GM18951 (cell line): ENCODE results near the gene NR2F1-AS1.

Source experiments
- POLR2A ChIP-seq: IDR thresholded peaks from 4 replicates; pipeline ENCODE4 v1.6.1; 2011; ENCODE audit warnings: mild to moderate bottlenecking; ENCODE audit not compliant: insufficient read length, insufficient read depth; ENCODE audit errors: extremely low read depth
- in situ Hi-C: fragments of 300-500 bp; cut with MboI; formaldehyde crosslinking; loops from one replicate; pipeline ENCODE4 v1.12.0; 2022; ENCODE audit warnings: low sequenced_read_pairs, mixed read lengths, inconsistent platforms; ENCODE audit not compliant: unreplicated experiment

NR2F1-AS1 gene

GRCh38 chr5:93607367-93608258 is 26.6 kb upstream of the NR2F1-AS1 start:
- in situ Hi-C loops: no loop called here
- no peak for TF ChIP-seq POLR2A

- no peak for TF ChIP-seq POLR2A
- in situ Hi-C loops: no loop called here
These were observed 25.3 kb upstream of the NR2F1-AS1 start for GRCh38 chr5:93606382-93606752.

GRCh38 chr5:93604644-93605515 is 23.9 kb upstream of the NR2F1-AS1 start:
- in situ Hi-C loops: no loop called here
- no peak for TF ChIP-seq POLR2A

- in situ Hi-C loops: no loop called here
These were observed 23.0 kb upstream of the NR2F1-AS1 start for GRCh38 chr5:93603793-93604643.

GRCh38 chr5:93603078-93603792 is 22.2 kb upstream of the NR2F1-AS1 start:
- in situ Hi-C loops: no loop called here
- no peak for TF ChIP-seq POLR2A

More at GRCh38 chr5:93603793-93604643, 23.0 kb upstream of the NR2F1-AS1 start:
- TF ChIP-seq POLR2A: no peak

GRCh38 chr5:93602241-93603077 is 21.4 kb upstream of the NR2F1-AS1 start:
- in situ Hi-C loops: no loop called here
- TF ChIP-seq POLR2A: no peak

- in situ Hi-C loops: no loop called here
- no peak for TF ChIP-seq POLR2A
These were observed 20.8 kb upstream of the NR2F1-AS1 start for GRCh38 chr5:93601802-93602155.

GRCh38 chr5:93601071-93601801 is 20.2 kb upstream of the NR2F1-AS1 start:
- no peak for TF ChIP-seq POLR2A
- in situ Hi-C loops: no loop called here

GRCh38 chr5:93600409-93601070 is 19.5 kb upstream of the NR2F1-AS1 start:
- in situ Hi-C loops: no loop called here
- TF ChIP-seq POLR2A: no peak

- TF ChIP-seq POLR2A: no peak
- in situ Hi-C loops: no loop called here
These were observed 18.5 kb upstream of the NR2F1-AS1 start for GRCh38 chr5:93599399-93600120.

- no peak for TF ChIP-seq POLR2A
- in situ Hi-C loops: no loop called here
These were observed 18.0 kb upstream of the NR2F1-AS1 start for GRCh38 chr5:93599001-93599379.
